Measurements from ENCODE around the gene NES. TPM values are rescaled to one million over a fixed set of nuclear protein-coding genes. Genes with fewer than 3 reads are reported as not detected.

The NES gene
- total and polyA plus RNA-seq, 2 experiments from 2014 or later: 3.6 to 13.8 TPM

- no peaks in the 10 kb centered on the region for H3K9me2 ChIP-seq (replicated peaks; ENCODE audit: insufficient read depth)
- H3K4me2 ChIP-seq: peak overlapping the region; percentile 92
- H3K27ac ChIP-seq: peak overlapping the region; percentile 97
- H3K36me3 ChIP-seq (replicated peaks; ENCODE audit: insufficient read depth, low read depth): no peaks in the 10 kb centered on the region
- no peak overlapping the region for H3K4me3 ChIP-seq
- no peak overlapping the region for H2AFZ ChIP-seq
- peaks cover 19% of the 10 kb centered on the region for H3K79me2 ChIP-seq
- H3K27me3 ChIP-seq: no peaks in the 10 kb centered on the region
- H3K4me1 ChIP-seq (ENCODE audit: insufficient read depth): peaks cover 92% of the 10 kb centered on the region
- WGBS (ENCODE audit: low lambda C conversion rate, missing lambda C conversion rate): 24% methylated on average over 4 of the region's 4 CpGs
- H3K9me3 ChIP-seq (ENCODE audit: low read depth): no peaks in the 10 kb centered on the region
- DNase-seq (ENCODE audit: low spot score): no peak
- no peaks in the 10 kb centered on the region for H4K20me1 ChIP-seq (ENCODE audit: insufficient read depth, poor library complexity, severe bottlenecking)
- TF ChIP-seq CTCF (IDR thresholded peaks at IDR 0.05; ENCODE audit: poor library complexity): no peak
- TF ChIP-seq EZH2phosphoT487 (IDR thresholded peaks at IDR 0.05; ENCODE audit: low read depth, severe bottlenecking, unreplicated experiment): no peak
- no peak for TF ChIP-seq EZH2 (IDR thresholded peaks at IDR 0.05; ENCODE audit: borderline replicate concordance)
These were observed 31.0 kb upstream of the NES start for GRCh38 chr1:156708218-156708661.

- Histone ChIP-seq H3K9me3 (ENCODE audit: low read depth) (no peaks in the 10 kb centered on the region), H3K4me3 (no peak overlapping the region), H2AFZ (no peak overlapping the region), H4K20me1 (ENCODE audit: insufficient read depth, poor library complexity, severe bottlenecking) (no peaks in the 10 kb centered on the region), H3K27me3 (no peaks in the 10 kb centered on the region), H3K27ac (peak overlapping the region; percentile 97), H3K36me3 (replicated peaks; ENCODE audit: insufficient read depth, low read depth) (no peaks in the 10 kb centered on the region), H3K9me2 (replicated peaks; ENCODE audit: insufficient read depth) (no peaks in the 10 kb centered on the region), H3K4me2 (peak overlapping the region; percentile 92), H3K4me1 (ENCODE audit: insufficient read depth) (peaks cover 96% of the 10 kb centered on the region), H3K79me2 (peaks cover 22% of the 10 kb centered on the region)
- 32% methylated on average over 7 of the region's 8 CpGs for whole genome bisulfite sequencing (ENCODE audit: low lambda C conversion rate, missing lambda C conversion rate)
- TF ChIP-seq EZH2phosphoT487 (IDR thresholded peaks at IDR 0.05; ENCODE audit: low read depth, severe bottlenecking, unreplicated experiment): no peak
- no peak for TF ChIP-seq EZH2 (IDR thresholded peaks at IDR 0.05; ENCODE audit: borderline replicate concordance)
- no peak for TF ChIP-seq CTCF (IDR thresholded peaks at IDR 0.05; ENCODE audit: poor library complexity)
- no peak for DNase-seq (ENCODE audit: low spot score)
These were observed 30.4 kb upstream of the NES start for GRCh38 chr1:156707417-156708217.

GRCh38 chr1:156706657-156707416 is 29.6 kb upstream of the NES start:
- H3K4me1 ChIP-seq (ENCODE audit: insufficient read depth): peaks cover 88% of the 10 kb centered on the region
- H3K27me3 ChIP-seq: no peaks in the 10 kb centered on the region
- peaks cover 2% of the 10 kb centered on the region for H4K20me1 ChIP-seq (ENCODE audit: insufficient read depth, poor library complexity, severe bottlenecking)
- peak; percentile 87 for DNase-seq (ENCODE audit: low spot score)
- TF ChIP-seq EZH2 (IDR thresholded peaks at IDR 0.05; ENCODE audit: borderline replicate concordance) (no peak), EZH2phosphoT487 (IDR thresholded peaks at IDR 0.05; ENCODE audit: low read depth, severe bottlenecking, unreplicated experiment) (no peak), CTCF (IDR thresholded peaks at IDR 0.05; ENCODE audit: poor library complexity) (no peak)
- H3K36me3 ChIP-seq (replicated peaks; ENCODE audit: insufficient read depth, low read depth): no peaks in the 10 kb centered on the region
- WGBS (ENCODE audit: low lambda C conversion rate, missing lambda C conversion rate): 3% methylated on average over 13 of the region's 29 CpGs
- H3K9me3 ChIP-seq (ENCODE audit: low read depth): no peaks in the 10 kb centered on the region
- peaks cover 28% of the 10 kb centered on the region for H3K79me2 ChIP-seq
- H3K4me2 ChIP-seq: peak overlapping the region; percentile 92
- H2AFZ ChIP-seq: peak overlapping the region; percentile 89
- H3K27ac ChIP-seq: peak overlapping the region; percentile 97
- H3K9me2 ChIP-seq (replicated peaks; ENCODE audit: insufficient read depth): no peaks in the 10 kb centered on the region
- peak overlapping the region; percentile 51 for H3K4me3 ChIP-seq
